Measurements from ENCODE around the gene YTHDC2.

Gene YTHDC2

GRCh38 chr5:113513384-113514288, at the start of gene YTHDC2:
TSS of gene YTHDC2 (plus strand) at chr5:113513694. CDS start at chr5:113513896, 202 bp downstream.
- DNase-seq: peak; percentile 72 to 81

- DNase-seq: no peak
These were observed 39.3 kb upstream of the YTHDC2 start for GRCh38 chr5:113474100-113474728.

GRCh38 chr5:113478691-113479090, 34.8 kb upstream of the YTHDC2 start:
- DNase-seq: no peak

GRCh38 chr5:113480243-113480642, 33.3 kb upstream of the YTHDC2 start:
- DNase-seq: no peak

GRCh38 chr5:113487416-113487780, 26.1 kb upstream of the YTHDC2 start:
- DNase-seq: no peak

DNA sequence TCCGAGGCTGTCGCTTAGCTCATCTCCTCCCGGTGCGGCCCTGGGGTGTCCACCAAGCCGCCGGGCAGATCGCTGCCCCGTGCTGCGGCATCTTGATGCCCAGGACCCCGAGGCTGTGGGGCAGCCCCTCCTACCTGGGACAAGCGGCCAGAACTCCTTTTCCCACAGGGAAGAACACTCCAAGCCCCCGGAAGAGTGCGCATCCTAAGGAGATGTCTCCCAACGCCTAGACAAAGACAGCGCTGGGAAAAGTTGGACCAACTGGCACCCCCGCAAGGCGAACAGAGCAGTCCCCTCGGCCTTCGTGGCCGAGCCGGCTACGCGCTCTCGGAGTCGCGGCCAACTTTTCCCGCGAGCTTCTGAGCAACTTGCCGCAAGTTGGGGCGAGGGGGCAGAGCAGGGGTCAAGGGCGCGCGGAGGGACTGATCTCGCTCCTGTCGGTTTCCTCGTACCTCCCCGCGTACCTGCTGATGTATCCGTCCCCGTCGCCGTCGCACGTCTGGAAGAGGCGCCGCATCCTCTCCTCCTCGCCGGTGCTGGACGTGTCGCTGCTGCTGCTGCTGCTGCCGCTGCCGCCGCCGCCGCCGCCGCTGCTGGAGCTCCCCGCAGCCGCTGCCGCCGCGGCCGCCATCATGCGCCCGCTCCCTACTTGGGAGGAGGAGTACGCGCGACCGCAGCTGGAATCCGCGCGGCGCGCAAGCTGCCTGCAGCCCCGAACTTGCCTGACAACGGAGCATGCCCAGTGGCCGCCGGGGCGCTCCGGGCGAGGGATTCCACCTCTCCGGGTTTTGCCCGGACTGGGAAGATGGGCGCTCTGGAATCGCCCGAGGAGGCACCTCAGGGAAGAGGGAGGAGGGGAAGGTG, 25.5 kb upstream of the YTHDC2 start, which contains the start of gene MCC:
Gene MCC (minus strand): TSS at position 673 of the 864 bp plus-strand sequence.
- peak in 1 of 2 donors; percentile 55 for DNase-seq

GRCh38 chr5:113488645-113489184, 24.8 kb upstream of the YTHDC2 start:
- no peak for DNase-seq

- DNase-seq: no peak
These were observed 24.2 kb upstream of the YTHDC2 start for GRCh38 chr5:113489299-113489698.

- no peak for DNase-seq
These were observed 23.2 kb upstream of the YTHDC2 start for GRCh38 chr5:113490317-113490716.

DNA sequence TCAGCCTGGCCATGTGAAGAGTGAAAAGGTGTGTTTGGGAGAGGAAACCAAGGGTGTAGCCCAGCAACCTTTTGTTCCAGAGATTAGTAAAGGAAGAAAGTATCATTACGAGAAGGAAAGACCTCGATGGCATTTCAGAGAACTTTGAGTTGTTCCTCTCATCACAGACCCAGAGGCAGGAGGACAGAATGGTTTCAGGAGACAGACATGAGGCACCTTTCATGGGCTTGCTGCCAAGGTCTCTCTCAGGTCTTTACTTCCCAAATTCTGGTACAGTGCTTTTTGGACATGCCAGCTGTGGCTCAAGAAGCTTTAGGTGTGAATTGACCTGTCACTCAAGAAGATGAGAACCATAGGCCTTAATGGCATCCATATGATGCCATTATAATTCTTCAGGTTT, 22.5 kb upstream of the YTHDC2 start:
- DNase-seq: no peak

DNA sequence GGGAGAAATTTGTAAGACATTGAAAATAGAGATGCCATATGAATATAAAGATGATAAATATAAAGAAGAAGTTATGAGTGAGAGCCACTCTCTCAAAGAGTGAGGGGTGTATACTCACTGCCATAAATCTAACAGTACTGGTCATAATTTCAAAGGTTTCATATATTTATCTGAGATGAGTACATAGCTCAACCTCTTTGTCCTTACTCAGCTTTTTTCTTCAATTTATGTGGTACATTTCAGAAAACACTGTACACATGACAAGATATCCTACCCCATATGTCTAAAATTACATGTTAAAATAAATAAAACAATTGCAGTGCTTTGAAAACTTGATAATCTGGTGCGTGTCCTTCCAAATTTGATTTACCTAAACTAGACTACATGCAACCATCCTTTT, 20.0 kb upstream of the YTHDC2 start:
- no peak for DNase-seq

DNA sequence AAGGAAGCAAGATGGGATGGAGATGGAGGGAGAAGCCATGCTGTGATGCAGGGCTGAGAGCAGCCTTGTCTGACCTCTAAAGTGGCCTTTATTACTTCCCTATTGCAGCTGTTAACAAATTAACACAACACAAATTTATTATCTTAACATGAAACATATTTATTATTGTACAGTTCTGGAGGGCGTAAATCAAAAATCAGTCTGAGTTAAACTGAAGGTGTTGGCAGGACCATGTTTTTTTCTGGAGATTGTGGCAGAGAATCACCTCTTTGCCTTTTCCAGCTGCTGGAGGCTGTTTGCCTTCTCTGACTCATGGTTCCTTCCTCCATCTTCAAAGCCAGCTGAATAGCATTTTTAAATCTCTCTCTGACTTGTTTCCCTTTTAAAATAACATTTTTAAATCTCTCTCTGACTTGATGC, 18.1 kb upstream of the YTHDC2 start:
- no peak for DNase-seq

- no peak for DNase-seq
These were observed 11.4 kb upstream of the YTHDC2 start for GRCh38 chr5:113502073-113502472.

GRCh38 chr5:113503146-113503545, 10.3 kb upstream of the YTHDC2 start:
- no peak for DNase-seq

GRCh38 chr5:113505181-113505580, 8.3 kb upstream of the YTHDC2 start:
- DNase-seq: no peak

- DNase-seq: no peak
These were observed 5.9 kb upstream of the YTHDC2 start for GRCh38 chr5:113507601-113508000.

GRCh38 chr5:113508756-113509155, 4.7 kb upstream of the YTHDC2 start:
- DNase-seq: no peak

GRCh38 chr5:113510836-113511451, 2.5 kb upstream of the YTHDC2 start:
- peak in 1 of 2 donors; percentile 24 for DNase-seq

DNA sequence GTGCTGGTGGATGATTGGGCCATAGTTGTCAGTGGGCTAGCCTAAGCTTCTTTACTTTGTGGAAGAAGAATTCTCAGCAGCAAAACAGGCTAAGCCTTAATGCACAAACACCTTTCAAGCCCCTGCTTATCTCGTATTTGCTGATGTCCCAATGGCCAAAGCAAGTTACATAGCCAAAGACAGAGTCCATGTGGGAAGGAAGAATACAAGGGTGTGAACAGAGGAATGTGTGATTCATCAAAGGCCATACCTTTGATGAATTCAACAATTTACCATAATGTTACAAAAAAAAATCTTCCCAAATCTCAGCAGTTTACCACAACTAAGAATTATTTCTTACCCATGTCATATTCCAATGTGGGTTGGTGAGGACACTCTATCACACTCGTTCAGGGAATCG, 1.2 kb upstream of the YTHDC2 start:
- no peak for DNase-seq

GRCh38 chr5:113514289-113514635, 768 bp downstream of the YTHDC2 start:
- no peak for DNase-seq

GRCh38 chr5:113518884-113519283, 5.4 kb downstream of the YTHDC2 start:
- DNase-seq: no peak

GRCh38 chr5:113519412-113519811, 5.9 kb downstream of the YTHDC2 start:
- no peak for DNase-seq

Measured in hippocampal formation (tissue), 2 donors.